Stimulated activated CD4-positive, alpha-beta T cell treated with anti-CD3 and anti-CD28 coated beads, Interleukin-12 subunit alpha, Interleukin-12 subunit beta, amount 100 ng/mL, for 24 hours (primary cell): Measurements from ENCODE around the gene KLK7.
"Not testable (repeated sequence)": the region's sequence is repeated elsewhere in the genome, so short reads cannot be mapped to it uniquely, and the experiment has no call there.

Experiments used
- DNase-seq, 2 experiments: peaks; one replicate each; pipeline ENCODE4 v3.0.0-alpha.2; 2020; ENCODE audit warnings: low read depth in 2 of 2

The KLK7 gene

GRCh38 chr19:50975766-50976165 is 8.0 kb downstream of the KLK7 start:
- no peak for DNase-seq

DNA sequence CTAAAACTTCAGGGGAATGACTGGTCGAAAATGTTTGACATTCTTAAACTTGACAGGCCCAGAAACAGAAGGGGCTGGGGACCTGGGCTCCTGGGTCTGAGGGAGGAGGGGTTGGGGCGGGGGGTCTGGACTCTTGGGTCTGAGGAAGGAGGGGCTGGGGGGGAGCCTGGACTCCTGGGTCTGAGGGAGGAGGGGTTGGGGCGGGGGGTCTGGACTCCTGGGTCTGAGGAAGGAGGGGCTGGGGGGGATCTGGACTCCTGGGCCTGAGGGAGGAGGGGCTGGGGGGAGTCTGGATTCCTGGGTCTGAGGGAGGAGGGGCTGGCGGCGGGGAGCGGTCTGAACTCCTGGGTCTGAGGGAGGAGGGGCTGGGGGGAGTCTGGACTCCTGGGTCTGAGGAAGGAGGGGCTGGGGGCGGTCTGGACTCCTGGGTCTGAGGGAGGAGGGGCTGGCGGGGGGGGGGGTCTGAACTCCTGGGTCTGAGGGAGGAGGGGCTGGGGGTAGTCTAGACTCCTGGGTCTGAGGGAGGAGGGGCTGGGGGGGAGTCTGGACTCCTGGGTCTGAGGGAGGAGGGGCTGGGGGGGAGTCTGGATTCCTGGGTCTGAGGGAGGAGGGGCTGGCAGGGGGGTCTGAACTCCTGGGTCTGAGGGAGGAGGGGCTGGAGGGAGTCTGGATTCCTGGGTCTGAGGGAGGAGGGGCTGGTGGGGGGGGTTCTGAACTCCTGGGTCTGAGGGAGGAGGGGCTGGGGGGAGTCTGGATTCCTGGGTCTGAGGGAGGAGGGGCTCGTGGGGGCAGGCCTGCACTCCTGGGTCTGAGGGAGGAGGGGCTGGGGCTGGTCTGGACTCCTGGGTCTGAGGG is 8.8 kb downstream of the KLK7 start:
- no peak for DNase-seq

DNA sequence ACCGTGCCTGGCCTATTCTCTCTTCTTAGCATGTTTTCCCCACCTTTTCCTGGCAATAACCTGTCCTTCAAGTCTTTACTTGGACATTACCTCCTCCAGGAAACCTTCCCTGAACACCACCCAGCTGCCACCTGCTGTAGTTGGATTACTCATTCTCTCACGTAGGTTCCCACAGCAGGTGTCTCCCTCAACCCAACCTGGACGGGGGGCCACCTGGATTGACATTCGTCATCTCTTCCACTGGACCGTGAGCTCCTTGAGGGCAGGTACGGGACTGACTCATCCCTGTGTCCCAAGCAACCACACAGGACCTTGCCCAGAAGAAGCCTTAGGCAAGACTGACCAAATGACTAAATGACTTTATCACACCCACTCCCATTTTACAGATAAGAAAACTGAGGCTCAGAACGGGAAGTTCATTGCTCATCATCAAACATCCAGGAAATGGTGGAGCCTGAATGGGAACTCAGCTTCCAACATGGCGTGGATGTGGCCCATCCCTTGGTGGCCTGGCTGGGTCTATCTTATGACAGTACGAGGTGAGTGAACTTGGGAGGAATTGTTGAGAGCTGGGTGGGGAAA is 10.8 kb downstream of the KLK7 start:
- DNase-seq, result no peak

DNA sequence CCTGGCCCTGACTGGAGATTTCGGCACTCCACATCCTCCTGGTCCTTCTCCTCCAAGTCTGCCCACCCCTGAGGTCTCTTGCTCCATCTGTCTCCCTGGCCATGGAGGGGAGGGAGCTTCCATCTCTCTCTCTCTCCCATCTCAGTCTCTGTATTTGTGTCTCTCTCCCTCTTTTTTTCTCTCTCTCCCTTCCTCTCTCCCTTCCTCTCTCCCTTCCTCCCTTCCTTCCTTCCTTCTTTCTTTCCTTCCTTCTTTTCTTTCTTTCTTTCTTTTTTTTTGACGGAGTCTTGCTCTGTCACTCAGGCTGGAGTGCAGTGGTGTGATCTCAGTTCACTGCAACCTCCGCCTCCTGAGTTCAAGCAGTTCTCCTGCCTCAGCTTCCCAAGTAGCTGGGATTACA is 13.9 kb downstream of the KLK7 start:
- not testable (repeated sequence) for DNase-seq

DNA sequence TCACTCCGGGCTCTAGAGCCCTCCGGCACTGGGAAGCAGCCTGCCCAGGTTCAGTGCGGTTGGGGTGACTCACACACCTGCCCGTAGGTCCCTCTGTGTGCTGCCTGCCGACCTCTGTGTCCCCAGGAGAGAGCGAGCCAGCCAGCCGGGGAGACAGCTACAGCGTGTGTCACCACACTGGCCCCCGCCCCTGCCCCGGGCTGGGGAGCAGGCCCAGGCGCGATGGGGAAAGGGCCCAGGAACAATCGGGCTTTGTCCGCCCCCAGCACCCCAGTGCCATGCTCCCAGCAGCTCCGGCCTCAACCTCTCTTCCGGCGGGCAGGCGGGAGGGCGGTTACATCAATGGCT is 14.3 kb downstream of the KLK7 start, which contains the start of gene KLK6:
TSS of gene KLK6 (minus strand) at position 179 of the 348 bp plus-strand sequence. CDS start 1,487 bp downstream, outside the sequence.
- DNase-seq, result no peak

DNA sequence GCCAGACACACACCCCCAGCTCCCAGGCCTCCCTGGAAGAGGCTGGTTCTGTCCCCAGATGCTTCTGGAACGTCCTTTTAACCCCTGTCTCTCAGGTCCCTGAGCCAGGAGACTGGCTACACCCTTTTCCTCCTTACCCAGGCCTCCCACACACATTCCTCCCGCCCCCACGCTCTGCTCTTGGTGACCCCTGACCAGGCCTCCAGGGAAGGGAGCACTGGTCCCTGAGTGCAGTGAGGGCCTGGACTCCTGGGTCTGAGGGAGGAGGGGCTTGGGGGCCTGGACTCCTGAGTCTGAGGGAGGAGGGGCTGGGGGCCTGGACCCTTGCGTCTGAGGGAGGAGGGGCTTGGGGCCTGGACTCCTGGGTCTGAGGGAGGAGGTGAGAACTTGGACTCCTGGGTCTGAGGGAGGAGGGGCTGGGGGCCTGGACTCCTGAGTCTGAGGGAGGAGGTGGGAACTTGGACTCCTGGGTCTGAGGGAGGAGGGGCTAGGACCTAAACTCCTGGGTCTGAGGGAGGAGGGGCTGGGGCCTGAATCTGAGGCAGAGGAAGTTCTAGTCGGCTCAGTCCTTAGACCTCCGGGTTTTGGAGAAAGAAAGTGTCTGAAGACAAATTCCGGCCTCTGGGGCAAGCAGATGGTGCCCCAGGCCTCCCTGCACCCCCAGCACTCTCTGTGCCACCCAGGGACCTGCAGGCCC is 14.9 kb downstream of the KLK7 start:
- DNase-seq, result no peak

DNA sequence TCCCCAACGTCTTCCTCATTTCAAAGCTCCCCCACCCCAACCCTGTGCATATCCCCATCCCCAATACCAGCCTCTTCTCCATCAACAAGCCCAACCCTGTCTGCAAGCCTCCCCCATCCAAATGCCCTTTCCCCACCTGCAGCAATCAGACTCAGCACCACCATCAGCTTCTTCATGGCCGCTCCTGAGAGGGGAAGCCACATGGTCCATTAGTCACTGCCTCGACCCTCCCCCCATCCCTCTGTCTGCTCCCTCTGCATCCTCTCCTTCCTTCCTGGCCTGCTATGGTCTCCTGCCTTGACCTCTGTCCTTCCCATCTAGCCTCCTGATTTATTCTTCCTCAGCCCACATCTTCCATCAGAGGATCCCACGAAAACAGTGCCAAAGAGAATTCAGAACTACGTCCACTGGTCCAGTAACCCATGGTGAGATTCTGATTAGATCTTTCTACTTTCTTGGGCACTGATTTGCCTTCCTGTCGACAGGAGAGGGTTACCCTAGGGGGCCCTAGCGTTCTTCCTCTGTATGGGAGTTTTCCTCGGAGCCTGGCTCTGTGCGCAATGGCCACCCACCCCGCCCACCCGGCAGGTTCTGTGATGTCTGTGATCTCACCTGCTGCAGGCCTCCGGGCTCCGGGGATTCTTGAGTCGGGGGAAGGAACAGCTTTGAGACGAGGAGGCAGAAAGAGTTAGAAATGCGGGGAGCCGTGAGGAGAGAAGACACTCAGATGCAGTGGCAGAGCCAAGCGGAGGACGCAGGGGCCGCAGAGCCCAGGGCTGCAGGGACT is 15.6 kb downstream of the KLK7 start:
- no peak for DNase-seq

DNA sequence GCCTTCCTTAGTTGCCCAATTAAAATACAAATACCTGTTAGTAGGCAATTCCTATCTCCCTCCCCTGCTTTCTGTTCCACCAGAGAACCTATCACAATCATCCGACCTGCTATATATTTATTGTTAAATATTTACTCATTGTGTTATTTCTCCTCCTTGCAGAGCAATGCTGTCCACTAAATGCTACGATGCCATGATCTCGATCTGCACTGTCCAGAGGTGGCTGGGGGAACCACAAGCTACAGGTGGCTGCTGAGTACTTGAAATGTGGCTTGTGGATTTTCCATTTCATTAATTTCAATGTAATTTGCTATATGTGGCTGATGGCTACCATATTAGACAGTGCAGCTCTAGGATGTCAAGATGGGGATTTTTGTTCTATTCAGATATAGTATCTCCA is 19.5 kb downstream of the KLK7 start:
- no peak for DNase-seq

- DNase-seq, result no peak
Observed at GRCh38 chr19:50963381-50963780, 20.3 kb downstream of the KLK7 start.

- DNase-seq, result no peak
Observed at GRCh38 chr19:50962245-50962644, 21.5 kb downstream of the KLK7 start.

DNA sequence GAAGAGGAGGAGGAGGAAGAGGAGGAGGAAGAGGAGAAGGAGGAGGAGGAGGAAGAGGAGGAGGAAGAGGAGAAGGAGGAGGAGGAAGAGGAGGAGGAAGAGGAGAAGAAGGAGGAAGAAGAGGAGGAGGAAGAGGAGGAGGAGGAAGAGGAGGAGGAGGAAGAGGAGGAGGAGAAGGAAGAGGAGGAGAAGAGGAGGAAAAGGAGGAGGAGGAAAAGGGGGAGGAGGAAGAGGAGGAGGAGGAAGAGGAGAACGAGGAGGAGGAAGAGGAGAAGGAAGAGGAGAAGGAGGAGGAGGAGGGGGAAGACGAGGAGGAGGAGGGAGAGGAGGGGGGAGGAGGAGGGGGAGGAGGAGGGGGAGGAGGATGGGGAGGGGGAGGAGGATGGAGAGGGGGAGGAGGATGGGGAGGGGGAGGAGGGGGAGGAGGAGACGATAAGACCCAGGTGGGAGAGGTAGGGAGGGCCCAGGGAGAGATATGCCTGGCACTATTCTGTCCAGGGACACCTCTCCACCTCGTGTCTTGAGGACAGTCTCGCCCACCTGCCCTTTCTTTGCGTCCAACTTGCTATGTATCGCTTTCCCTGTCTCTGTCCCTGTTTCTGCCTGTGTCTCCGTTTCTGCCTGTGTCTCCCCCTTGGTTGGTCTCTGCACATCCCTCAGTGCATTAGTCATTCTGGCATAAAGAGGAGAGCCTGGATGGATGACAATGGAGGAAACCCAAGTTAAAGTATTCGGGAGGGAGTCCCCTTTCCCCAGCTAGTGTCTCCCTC is 23.8 kb downstream of the KLK7 start:
- no peak for DNase-seq

DNA sequence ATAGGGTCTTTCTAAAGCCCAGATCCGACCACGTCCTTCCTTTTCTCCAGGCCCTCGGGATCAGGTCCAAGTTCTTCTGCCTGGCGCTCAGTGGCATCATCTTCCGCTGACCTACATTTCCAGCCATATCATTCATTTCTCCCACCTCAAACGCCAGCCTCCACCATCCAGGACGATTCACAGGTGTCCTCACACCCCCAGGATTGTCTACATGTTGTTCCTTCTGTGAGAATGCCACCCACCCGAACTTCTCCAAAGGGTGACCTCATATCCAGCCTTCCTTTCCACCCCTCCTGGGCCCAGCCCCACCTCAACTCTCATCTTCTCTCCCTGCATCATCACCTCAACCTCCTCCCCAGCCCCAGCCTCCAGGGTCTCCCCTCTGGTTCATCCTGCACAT is 26.1 kb downstream of the KLK7 start:
- no peak for DNase-seq

- DNase-seq, result no peak
Observed at GRCh38 chr19:50952910-50953309, 30.8 kb downstream of the KLK7 start, which contains the start of gene KLK5. TSS of gene KLK5 (minus strand) at chr19:50953038. CDS start at chr19:50952657, 381 bp downstream.

- no peak for DNase-seq
Observed at GRCh38 chr19:50949861-50950260, 33.9 kb downstream of the KLK7 start.

DNA sequence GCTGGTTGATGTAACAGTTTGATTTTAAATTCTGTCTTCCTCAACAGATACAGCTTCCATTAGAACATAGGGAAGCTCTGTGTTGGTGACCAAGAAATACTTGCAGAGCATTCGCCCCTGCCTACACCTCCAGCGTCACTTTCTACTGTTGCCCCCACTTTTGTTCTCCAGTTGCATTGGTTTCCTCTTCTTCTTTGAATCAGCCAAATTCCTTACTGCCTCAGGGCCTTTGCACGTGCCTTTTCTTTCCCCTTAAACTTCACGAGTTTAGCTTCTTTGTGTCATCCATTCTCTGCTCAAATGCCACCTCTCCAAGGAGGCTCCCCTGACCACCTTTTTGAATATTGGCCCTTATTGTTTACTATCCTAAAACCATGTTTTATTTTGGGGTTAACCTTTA is 36.6 kb downstream of the KLK7 start:
- no peak for DNase-seq

GRCh38 chr19:50944795-50945194 is 38.9 kb downstream of the KLK7 start:
- DNase-seq, result no peak

DNA sequence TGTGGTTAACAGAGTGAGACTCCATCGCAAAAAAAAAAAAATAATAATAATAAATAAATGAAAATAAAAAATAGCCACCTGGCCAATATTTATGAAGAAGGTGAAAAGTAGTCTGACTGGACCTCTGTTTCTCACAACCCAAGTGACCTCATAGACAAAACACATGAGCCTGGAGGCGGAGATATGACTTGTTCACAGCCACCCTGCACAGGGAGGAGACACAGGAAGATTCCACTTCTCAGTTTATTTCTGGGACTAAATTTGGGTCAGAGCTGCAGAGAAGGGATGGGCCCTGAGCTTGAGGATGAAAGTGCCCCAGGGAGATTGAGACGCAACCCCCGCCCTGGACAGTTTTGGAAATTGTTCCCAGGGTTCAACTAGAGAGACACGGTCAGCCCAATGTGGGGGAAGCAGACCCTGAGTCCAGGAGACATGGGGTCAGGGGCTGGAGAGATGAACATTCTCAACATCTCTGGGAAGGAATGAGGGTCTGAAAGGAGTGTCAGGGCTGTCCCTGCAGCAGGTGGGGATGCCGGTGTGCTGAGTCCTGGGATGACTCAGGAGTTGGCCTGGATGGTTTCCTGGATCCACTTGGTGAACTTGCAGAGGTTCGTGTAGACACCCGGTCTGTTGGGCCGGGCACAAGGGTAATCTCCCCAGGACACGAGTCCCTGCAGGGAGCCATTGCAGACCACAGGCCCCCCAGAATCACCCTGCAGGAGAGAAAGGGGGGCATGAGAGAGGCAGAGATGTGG is 40.5 kb downstream of the KLK7 start:
- DNase-seq, result no peak

DNA sequence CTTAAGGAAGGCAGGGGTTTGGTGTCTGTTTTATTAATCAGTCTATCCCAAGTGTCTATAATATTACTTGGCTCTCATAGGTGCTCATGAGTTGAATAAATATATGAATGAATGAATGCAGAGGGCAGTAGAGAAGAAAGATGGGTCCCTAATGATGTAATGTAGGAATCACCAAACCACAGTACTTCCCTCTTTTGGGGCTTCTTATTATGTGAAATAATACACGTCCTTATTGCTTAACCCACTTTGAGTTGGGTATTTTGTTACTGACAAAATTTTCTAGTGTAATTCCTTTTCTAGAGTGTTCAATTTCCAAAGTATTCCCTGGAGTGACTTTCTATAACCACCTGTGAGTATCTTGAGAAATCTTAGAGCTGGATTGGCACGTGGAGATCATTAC is 44.1 kb downstream of the KLK7 start:
- no peak for DNase-seq

- DNase-seq, result no peak
Observed at GRCh38 chr19:50933640-50934039, 50.1 kb downstream of the KLK7 start.

DNA sequence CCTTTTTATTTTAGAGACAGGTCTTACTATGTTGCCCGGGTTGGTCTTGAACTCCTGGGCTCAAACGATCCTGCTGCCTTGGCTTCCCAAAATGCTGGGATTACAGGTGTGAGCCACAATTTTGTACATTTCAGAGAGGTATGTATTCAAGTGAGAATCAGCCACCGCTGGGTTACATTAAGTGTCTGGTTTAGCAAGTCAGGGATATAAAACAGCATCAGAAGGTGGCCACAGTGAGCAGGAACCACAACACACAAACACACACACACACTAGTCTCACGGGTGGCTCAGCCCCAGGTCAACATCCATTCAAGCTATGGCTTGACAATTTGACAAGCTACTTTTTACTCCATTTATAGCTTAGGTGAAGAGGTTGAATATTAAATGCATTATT is 51.0 kb downstream of the KLK7 start:
- no peak for DNase-seq
